Measurements from ENCODE around the gene PRKCB. TPM values are rescaled to one million over a fixed set of nuclear protein-coding genes. Genes with fewer than 3 reads are reported as not detected.

Gene PRKCB
- total and polyA plus RNA-seq, 4 donors = 1.6 to 9.4 (median 4.0) TPM

GRCh38 chr16:24156777-24157176, 321.0 kb downstream of the PRKCB start:
- no peaks in the 10 kb centered on the region for H3K4me1 ChIP-seq (ENCODE audit: control insufficient read depth in 4 of 4, insufficient read depth in 4 of 4, low read length in 3 of 4)

GRCh38 chr16:24163935-24164334, 328.2 kb downstream of the PRKCB start:
- Histone ChIP-seq H3K27ac (ENCODE audit: low read depth in 1 of 2, low read length in 2 of 2) (no peak overlapping the region), H3K36me3 (ENCODE audit: control insufficient read depth in 4 of 4, insufficient read depth in 3 of 4, low read depth in 1 of 4, low read length in 3 of 4) (peaks cover 0 to 2% (median 0%) of the 10 kb centered on the region in 4 donors), H3K9me3 (ENCODE audit: control insufficient read depth in 4 of 4, low read length in 3 of 4) (no peaks in the 10 kb centered on the region), H3K4me3 (ENCODE audit: low read depth in 1 of 3, low read length in 3 of 3) (no peak overlapping the region), H3K4me1 (ENCODE audit: control insufficient read depth in 4 of 4, insufficient read depth in 4 of 4, low read length in 3 of 4) (no peaks in the 10 kb centered on the region), H3K27me3 (ENCODE audit: control insufficient read depth in 4 of 4, insufficient read depth in 4 of 4, low read length in 3 of 4) (peaks cover 0 to 4% (median 0%) of the 10 kb centered on the region in 4 donors), H3K9ac (ENCODE audit: low read depth in 1 of 2, low read length in 2 of 2) (no peak overlapping the region)
- DNase-seq (ENCODE audit: low spot score) = no peak
- WGBS = 29% methylated on average over 3 of the region's 3 CpGs
- no peak for TF ChIP-seq FOXA1 (IDR thresholded peaks at IDR 0.05)
- TF ChIP-seq YY1 (IDR thresholded peaks at IDR 0.05) = no peak
- TF ChIP-seq SP1 (IDR thresholded peaks at IDR 0.05) = no peak
- TF ChIP-seq EGR1 (IDR thresholded peaks at IDR 0.05; ENCODE audit: low read depth in 2 of 2) = no peak
- TF ChIP-seq HNF4G (IDR thresholded peaks at IDR 0.05) = no peak
- no peak for TF ChIP-seq REST (IDR thresholded peaks at IDR 0.05)
- TF ChIP-seq NR2F2 (IDR thresholded peaks at IDR 0.05) = no peak
- no peak for TF ChIP-seq HNF4A (conservative IDR thresholded peaks at IDR 0.05)
- no peak for TF ChIP-seq RXRA (IDR thresholded peaks at IDR 0.05)
- no peak for TF ChIP-seq CTCF (IDR thresholded peaks at IDR 0.05; ENCODE audit: low read depth, low read length, missing input control)
- TF ChIP-seq FOXA2 (IDR thresholded peaks at IDR 0.05) = no peak
- no peak for TF ChIP-seq ATF3 (IDR thresholded peaks at IDR 0.05)
- TF ChIP-seq JUND (IDR thresholded peaks at IDR 0.05) = no peak
- TF ChIP-seq GABPA (IDR thresholded peaks at IDR 0.05 in 1 of 2, conservative IDR thresholded peaks at IDR 0.05 in 1 of 2) = no peak
- no peak for TF ChIP-seq TAF1 (conservative IDR thresholded peaks at IDR 0.05)
- TF ChIP-seq ZBTB33 (IDR thresholded peaks at IDR 0.05) = no peak
- no peak for TF ChIP-seq RAD21 (IDR thresholded peaks at IDR 0.05)

More at GRCh38 chr16:24156777-24157176, 321.0 kb downstream of the PRKCB start:
- DNase-seq (ENCODE audit: low spot score) = no peak
- H3K36me3 ChIP-seq (ENCODE audit: control insufficient read depth in 4 of 4, insufficient read depth in 3 of 4, low read depth in 1 of 4, low read length in 3 of 4) = no peaks in the 10 kb centered on the region
- 77% methylated on average over 1 of the region's 1 CpG for WGBS
- no peaks in the 10 kb centered on the region for H3K9me3 ChIP-seq (ENCODE audit: control insufficient read depth in 4 of 4, low read length in 3 of 4)
- H3K9ac ChIP-seq (ENCODE audit: low read depth in 1 of 2, low read length in 2 of 2) = no peak overlapping the region
- H3K4me3 ChIP-seq (ENCODE audit: low read depth in 1 of 3, low read length in 3 of 3) = no peak overlapping the region
- H3K27ac ChIP-seq (ENCODE audit: low read depth in 1 of 2, low read length in 2 of 2) = no peak overlapping the region
- TF ChIP-seq MAX (IDR thresholded peaks at IDR 0.05) (no peak), HNF4A (conservative IDR thresholded peaks at IDR 0.05) (no peak), RXRA (IDR thresholded peaks at IDR 0.05) (no peak), TAF1 (conservative IDR thresholded peaks at IDR 0.05) (no peak), FOXA2 (IDR thresholded peaks at IDR 0.05) (no peak), ZBTB33 (IDR thresholded peaks at IDR 0.05) (no peak), FOXA1 (IDR thresholded peaks at IDR 0.05) (no peak), RAD21 (IDR thresholded peaks at IDR 0.05) (no peak), JUND (IDR thresholded peaks at IDR 0.05) (no peak), ATF3 (IDR thresholded peaks at IDR 0.05) (no peak)
- no peaks in the 10 kb centered on the region for H3K27me3 ChIP-seq (ENCODE audit: control insufficient read depth in 4 of 4, insufficient read depth in 4 of 4, low read length in 3 of 4)
